ENCODE results near the gene DPY19L3. TPM values are rescaled to one million over a fixed set of nuclear protein-coding genes. Genes with fewer than 3 reads are reported as not detected.

Gene DPY19L3
- polyA plus RNA-seq, 1 of the 3 experiments (the other 2 are of a cell fraction) = 25.2 TPM

- no peaks in the 10 kb centered on the region for H4K20me1 ChIP-seq (ENCODE audit: insufficient read depth)
- no peak for TF ChIP-seq JUND (IDR thresholded peaks at IDR 0.05)
- TF ChIP-seq RFX5 (IDR thresholded peaks at IDR 0.05; ENCODE audit: low read length) = no peak
- no peak for TF ChIP-seq USF2 (IDR thresholded peaks at IDR 0.05; ENCODE audit: borderline replicate concordance, low read depth, low read length)
- no peak for TF ChIP-seq GABPA (IDR thresholded peaks at IDR 0.05; ENCODE audit: low read depth)
- TF ChIP-seq MAX (IDR thresholded peaks at IDR 0.05; ENCODE audit: low read depth) = no peak
- TF ChIP-seq FOXM1 (IDR thresholded peaks at IDR 0.05; ENCODE audit: low read depth) = no peak
- no peak for TF ChIP-seq FOSL2 (IDR thresholded peaks at IDR 0.05; ENCODE audit: borderline replicate concordance, low read depth)
- TF ChIP-seq EP300 (IDR thresholded peaks at IDR 0.05; ENCODE audit: borderline replicate concordance in 1 of 2, low read depth in 1 of 2, low read length in 1 of 2) = no peak
- no peak for TF ChIP-seq TCF12 (IDR thresholded peaks at IDR 0.05)
- no peak for TF ChIP-seq CHD2 (IDR thresholded peaks at IDR 0.05; ENCODE audit: low read length, partially characterized antibody)
- no peak for TF ChIP-seq CTCF (IDR thresholded peaks at IDR 0.05)
- no peaks in the 10 kb centered on the region for H3K9me3 ChIP-seq
- ChIA-PET POLR2A (no interaction called here), CTCF (no interaction called here)
- no peak for DNase-seq
- H3K27me3 ChIP-seq (ENCODE audit: insufficient read depth) = no peaks in the 10 kb centered on the region
- WGBS (ENCODE audit: low lambda C conversion rate) = 0% methylated on average over 1 of the region's 1 CpG
- H3K4me1 ChIP-seq (ENCODE audit: control insufficient read depth in 1 of 2, insufficient read depth in 2 of 2, low read depth in 1 of 2, low read length in 1 of 2) = no peaks in the 10 kb centered on the region
- no peaks in the 10 kb centered on the region for H3K79me2 ChIP-seq (ENCODE audit: insufficient read depth)
- H3K9me2 ChIP-seq = no peaks in the 10 kb centered on the region
- H3K4me3 ChIP-seq (ENCODE audit: low read depth in 2 of 2, low read length in 1 of 2) = no peak overlapping the region
- no peaks in the 10 kb centered on the region for H3F3A ChIP-seq (replicated peaks; ENCODE audit: insufficient read depth)
- H3K36me3 ChIP-seq (replicated peaks in 1 of 2; ENCODE audit: control insufficient read depth in 1 of 2, insufficient read depth in 2 of 2, low read length in 1 of 2) = no peaks in the 10 kb centered on the region
- no peak overlapping the region for H3K4me2 ChIP-seq
- no peak overlapping the region for H2AFZ ChIP-seq (ENCODE audit: low read depth)
- no peak overlapping the region for H3K27ac ChIP-seq (ENCODE audit: low read depth in 2 of 2, low read length in 1 of 2)
- no peak overlapping the region for H3K9ac ChIP-seq
Observed at GRCh38 chr19:32519023-32519422, 113.5 kb downstream of the DPY19L3 start.

GRCh38 chr19:32522967-32523366 is 117.4 kb downstream of the DPY19L3 start:
- Histone ChIP-seq H3K79me2 (ENCODE audit: insufficient read depth) (no peaks in the 10 kb centered on the region), H3K9me2 (no peaks in the 10 kb centered on the region), H3K27me3 (ENCODE audit: insufficient read depth) (no peaks in the 10 kb centered on the region), H3K9ac (no peak overlapping the region), H3K4me2 (no peak overlapping the region), H2AFZ (ENCODE audit: low read depth) (no peak overlapping the region), H3K36me3 (replicated peaks in 1 of 2; ENCODE audit: control insufficient read depth in 1 of 2, insufficient read depth in 2 of 2, low read length in 1 of 2) (no peaks in the 10 kb centered on the region), H3K27ac (ENCODE audit: low read depth in 2 of 2, low read length in 1 of 2) (no peak overlapping the region), H3K4me3 (ENCODE audit: low read depth in 2 of 2, low read length in 1 of 2) (no peak overlapping the region), H3F3A (replicated peaks; ENCODE audit: insufficient read depth) (no peaks in the 10 kb centered on the region), H3K9me3 (no peaks in the 10 kb centered on the region), H4K20me1 (ENCODE audit: insufficient read depth) (no peaks in the 10 kb centered on the region), H3K4me1 (ENCODE audit: control insufficient read depth in 1 of 2, insufficient read depth in 2 of 2, low read depth in 1 of 2, low read length in 1 of 2) (no peaks in the 10 kb centered on the region)
- ChIA-PET CTCF (no interaction called here), POLR2A (no interaction called here)
- DNase-seq = no peak
- WGBS (ENCODE audit: low lambda C conversion rate) = 47% methylated on average over 9 of the region's 9 CpGs
- no peak for TF ChIP-seq TAF1 (IDR thresholded peaks at IDR 0.05; ENCODE audit: borderline replicate concordance, low read depth, low read length)
- no peak for TF ChIP-seq YY1 (IDR thresholded peaks at IDR 0.05; ENCODE audit: low read depth)
- no peak for TF ChIP-seq USF2 (IDR thresholded peaks at IDR 0.05; ENCODE audit: borderline replicate concordance, low read depth, low read length)
- TF ChIP-seq GATA2 (CRISPR knock-in tag; IDR thresholded peaks at IDR 0.05) = no peak
- no peak for TF ChIP-seq ELF1 (IDR thresholded peaks at IDR 0.05)
- no peak for TF ChIP-seq POLR2AphosphoS5 (IDR thresholded peaks at IDR 0.05; ENCODE audit: low read depth, low read length)
- no peak for TF ChIP-seq FOSL2 (IDR thresholded peaks at IDR 0.05; ENCODE audit: borderline replicate concordance, low read depth)
- no peak for TF ChIP-seq IRF3 (IDR thresholded peaks at IDR 0.05; ENCODE audit: low read depth, low read length)
- no peak for TF ChIP-seq EZH2phosphoT487 (IDR thresholded peaks at IDR 0.05; ENCODE audit: borderline replicate concordance, low read depth)
- no peak for TF ChIP-seq MEF2A (IDR thresholded peaks at IDR 0.05; ENCODE audit: borderline replicate concordance, low read depth)
- TF ChIP-seq ZBTB33 (IDR thresholded peaks at IDR 0.05; ENCODE audit: borderline replicate concordance, low read depth) = no peak

Data from SK-N-SH (cell line).